HepG2 (cell line): ENCODE data around the gene PFKFB2. TPM values are rescaled to one million over a fixed set of nuclear protein-coding genes. Genes with fewer than 3 reads are reported as not detected.
A peak's percentile ranks its signal among the peaks of the same experiment; 100 is the strongest.

Source experiments
- ATAC-seq: fragments of 200-7000 bp; cut with Tn5 transposase; 3 replicates; pipeline ENCODE4 v1.9.1; 2020; ENCODE audit warnings: mild to moderate bottlenecking, moderate library complexity
- BruUV-seq: library from RNA; stranded (reverse); fragments of 400-500 nt; replicated peaks from 2 replicates; lab custom pipeline; 2021; lab: Mats Ljungman, UMichigan
- CTCF ChIA-PET: fragments of 300-600 bp; formaldehyde crosslinking; extraction: SDS; loops from one replicate; lab custom pipeline; 2021; ENCODE audit warnings: low total read pairs, inconsistent platforms, low intra/inter-chr PET ratio; lab: Yijun Ruan, JAX
- POLR2A ChIA-PET: fragments of 350-600 bp; sonication (Branson Sonifier 250); formaldehyde crosslinking; loops from one replicate; lab custom pipeline; 2020; ENCODE audit warnings: antibody characterized with exemption, inconsistent platforms; lab: Yijun Ruan, JAX
- DNase-seq: peaks from one replicate; pipeline ENCODE4 v3.0.0-alpha.2; 2015; ENCODE audit warnings: low spot score
- FAIRE-seq: peaks from 3 replicates; lab custom pipeline; 2011; peaks lifted over from hg19 to GRCh38; lab: Jason Lieb, UNC
- H2AFZ ChIP-seq: one replicate; pipeline ENCODE4 v1.6.1; 2011; ENCODE audit warnings: low read length, inconsistent platforms
- H3K27ac ChIP-seq: fragments of 300-600 bp; 3 replicates; pipeline ENCODE4 v1.8.0; 2011; ENCODE audit warnings: mixed run types, mild to moderate bottlenecking, mixed read lengths, low read length, inconsistent platforms; ENCODE audit not compliant: insufficient read depth; ENCODE audit errors: extremely low read length
- H3K27me3 ChIP-seq, 2 experiments: fragments of 200-600 bp in 1 of 2; 2 replicates in 1 of 2; 3 replicates in 1 of 2; pipeline versions ENCODE4 v1.6.0 to v1.8.0; 2011; ENCODE audit warnings: low read length in 2 of 2, mild to moderate bottlenecking in 2 of 2, moderate library complexity in 2 of 2, inconsistent platforms in 1 of 2; ENCODE audit not compliant: insufficient read depth in 2 of 2, control insufficient read depth in 1 of 2
- H3K36me3 ChIP-seq, 2 experiments: fragments of 200-600 bp in 1 of 2; replicated peaks in 1 of 2; 2 replicates in 1 of 2; 3 replicates in 1 of 2; pipeline versions ENCODE4 v1.5.1 to v1.8.0; 2011; ENCODE audit warnings: low read length in 2 of 2, inconsistent platforms in 1 of 2; ENCODE audit not compliant: insufficient read depth in 2 of 2, control insufficient read depth in 1 of 2
- H3K4me1 ChIP-seq: 2 replicates; pipeline ENCODE4 v1.5.1; 2012; ENCODE audit warnings: low read length, inconsistent platforms; ENCODE audit not compliant: insufficient read depth
- H3K4me2 ChIP-seq: 2 replicates; pipeline ENCODE4 v1.6.0; 2011; ENCODE audit warnings: low read depth, low read length, inconsistent platforms
- H3K4me3 ChIP-seq, 3 experiments: fragments of 200-600 bp in 1 of 3; sonication (generic), shearing (Covaris generic) in 1 of 3; replicated peaks in 1 of 3; 2 replicates each; pipeline ENCODE4 v1.5.1; 2011 to 2016; ENCODE audit warnings: low read length in 3 of 3, inconsistent platforms in 2 of 3, low read depth in 2 of 3, mild to moderate bottlenecking in 2 of 3, control low read depth in 1 of 3, mixed read lengths in 1 of 3; ENCODE audit not compliant: insufficient read depth in 1 of 3
- H3K79me2 ChIP-seq: one replicate; pipeline ENCODE4 v1.6.1; 2011; ENCODE audit warnings: low read length, inconsistent platforms; ENCODE audit not compliant: insufficient read depth
- H3K9ac ChIP-seq: 2 replicates; pipeline ENCODE4 v1.6.0; 2011; ENCODE audit warnings: mild to moderate bottlenecking, low read depth, low read length, inconsistent platforms; ENCODE audit not compliant: insufficient read depth
- H3K9me3 ChIP-seq: 2 replicates; pipeline ENCODE4 v1.5.1; 2012; ENCODE audit warnings: mild to moderate bottlenecking, low read length
- H4K20me1 ChIP-seq: 2 replicates; pipeline ENCODE4 v1.6.0; 2011; ENCODE audit warnings: inconsistent platforms, mild to moderate bottlenecking, low read length, moderate library complexity; ENCODE audit not compliant: insufficient read depth
- GATAD2A ChIP-seq: IDR thresholded peaks from 2 replicates; pipeline ENCODE4 v1.6.1; 2016
- NR2C2 ChIP-seq: sonication (generic); formaldehyde crosslinking; IDR thresholded peaks from 2 replicates; pipeline ENCODE4 v1.4.0; 2020; ENCODE audit warnings: missing genetic modification reagents, mild to moderate bottlenecking, moderate library complexity, borderline replicate concordance
- PHF8 ChIP-seq: sonication (generic); formaldehyde crosslinking; IDR thresholded peaks from 2 replicates; pipeline ENCODE4 v1.5.0; 2020; ENCODE audit warnings: missing genetic modification reagents
- POLR2AphosphoS2 ChIP-seq: IDR thresholded peaks from 2 replicates; pipeline ENCODE4 v1.6.1; 2011; ENCODE audit warnings: low read depth, low read length, improper control_type of control experiment
- ZNF572 ChIP-seq: sonication (generic); formaldehyde crosslinking; IDR thresholded peaks from 2 replicates; pipeline ENCODE4 v1.5.1; 2020; ENCODE audit warnings: mild to moderate bottlenecking, missing genetic modification reagents
- WGBS: methylation state at CpG from one replicate; pipeline ENCODE4 v1.1.6; 2017; ENCODE audit warnings: low lambda C conversion rate; 5-methylcytosine and 5-hydroxymethylcytosine counted together
- in situ Hi-C: cut with HindIII; loops from 2 replicates; pipeline ENCODE4 v1.10.0; 2017; ENCODE audit warnings: low pct_unique_long_range_greater_than_20kb; ENCODE audit not compliant: extremely low pct_ligation_motif_present
- intact Hi-C: fragments of 100-400 bp; cut with micrococcal nuclease; formaldehyde crosslinking; loops from one replicate; pipeline ENCODE4 v1.10.0; 2022; ENCODE audit not compliant: unreplicated experiment
- polyA plus RNA-seq, 8 experiments: library from polyadenylated mRNA; depleted of rRNA in 3 of 8; stranded (reverse) in 7 of 8; unstranded in 1 of 8; fragments of >200 nt; fragmentation: Illumina TruSeq in 4 of 8; extraction: Trizol in 4 of 8; gene quantifications; 2 replicates each; pipeline versions ENCODE4 v1.2.1 to v1.2.3, GENCODE V29; 2011 to 2016; ENCODE audit warnings: low read depth in 4 of 8, missing spikeins in 1 of 8, mixed read lengths in 1 of 8; ENCODE audit not compliant: insufficient read depth in 1 of 8
- total RNA-seq, 5 experiments: library from RNA; depleted of rRNA; stranded (reverse); fragments of >200 nt; fragmentation: Illumina TruSeq; extraction: Trizol; gene quantifications; 2 replicates each; pipeline ENCODE4 v1.2.3, GENCODE V29; 2016; ENCODE audit warnings: low read depth in 1 of 5
- TF ChIP-seq, protein P1 (sequence below): sonication (generic); formaldehyde crosslinking; IDR thresholded peaks from 2 replicates; pipeline ENCODE4 v1.4.0; 2020; ENCODE audit warnings: mild to moderate bottlenecking, missing genetic modification reagents

PFKFB2 gene
- total and polyA plus RNA-seq, 2 of the 13 experiments (the other 11 are each of a cell fraction or from before 2014, with no cell fraction given), result 4.6 to 10.6 TPM

DNA sequence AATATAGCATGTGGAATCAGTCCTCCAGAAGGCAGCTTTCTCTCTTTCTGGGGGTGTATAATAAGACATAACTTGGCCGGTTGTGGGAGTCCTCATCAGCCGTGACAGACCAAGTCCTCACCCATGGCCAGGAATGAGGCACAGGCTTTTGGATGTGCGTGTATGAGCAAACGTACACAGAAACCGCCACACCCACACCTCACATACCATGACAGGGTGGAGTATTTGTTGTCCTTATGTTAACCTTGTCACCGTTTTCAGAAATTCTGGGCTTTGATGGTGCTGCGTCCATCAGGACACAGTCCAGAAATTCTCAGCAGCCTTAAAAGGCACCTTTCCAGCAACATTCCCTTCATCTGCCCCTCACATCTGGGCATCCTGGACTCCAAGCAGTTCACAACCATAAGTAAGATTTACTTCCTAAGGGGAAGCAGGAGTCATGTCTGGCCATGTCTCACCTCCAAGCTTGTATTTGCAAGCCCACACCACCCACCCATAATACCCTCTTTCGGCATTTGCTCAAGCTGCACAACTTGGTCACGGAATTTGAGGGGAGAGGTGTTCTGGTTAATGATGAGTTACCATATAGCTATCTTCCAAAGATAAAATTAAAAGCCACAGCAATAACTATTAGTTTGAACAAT is 32.9 kb upstream of the PFKFB2 start:
- ChIA-PET CTCF (no interaction called here), POLR2A (interaction anchor here (1.5 to 3.8 kb wide), 3 partner anchors 11 to 34 kb away, joined by 3 to 22 read pairs (median 11); partner anchors contain the start of genes C1orf116 and PFKFB2)
- FAIRE-seq, result no peak
- no peak for ATAC-seq
- H4K20me1 ChIP-seq, result no peaks in the 10 kb centered on the region
- TF ChIP-seq ZNF572 (CRISPR knock-in tag) (no peak), PHF8 (CRISPR knock-in tag) (no peak), GATAD2A (CRISPR knock-in tag) (no peak), NR2C2 (CRISPR knock-in tag) (no peak), POLR2AphosphoS2 (no peak)
- TF ChIP-seq, protein P1, sequence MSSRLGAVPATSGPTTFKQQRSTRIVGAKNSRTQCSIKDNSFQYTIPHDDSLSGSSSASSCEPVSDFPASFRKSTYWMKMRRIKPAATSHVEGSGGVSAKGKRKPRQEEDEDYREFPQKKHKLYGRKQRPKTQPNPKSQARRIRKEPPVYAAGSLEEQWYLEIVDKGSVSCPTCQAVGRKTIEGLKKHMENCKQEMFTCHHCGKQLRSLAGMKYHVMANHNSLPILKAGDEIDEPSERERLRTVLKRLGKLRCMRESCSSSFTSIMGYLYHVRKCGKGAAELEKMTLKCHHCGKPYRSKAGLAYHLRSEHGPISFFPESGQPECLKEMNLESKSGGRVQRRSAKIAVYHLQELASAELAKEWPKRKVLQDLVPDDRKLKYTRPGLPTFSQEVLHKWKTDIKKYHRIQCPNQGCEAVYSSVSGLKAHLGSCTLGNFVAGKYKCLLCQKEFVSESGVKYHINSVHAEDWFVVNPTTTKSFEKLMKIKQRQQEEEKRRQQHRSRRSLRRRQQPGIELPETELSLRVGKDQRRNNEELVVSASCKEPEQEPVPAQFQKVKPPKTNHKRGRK (CRISPR knock-in tag), result no peak
- H3K9me3 ChIP-seq, result no peaks in the 10 kb centered on the region
- no peak overlapping the region for H3K4me3 ChIP-seq
- H3K27me3 ChIP-seq, result no peaks in the 10 kb centered on the region
- peak overlapping the region; percentile 54; the same call in 1 of the 2 replicates for H3K4me2 ChIP-seq
- no peak overlapping the region for H3K9ac ChIP-seq
- H3K4me1 ChIP-seq, result peaks cover 66% of the 10 kb centered on the region
- intact Hi-C loops, result no loop called here
- in situ Hi-C loops, result no loop called here
- BruUV-seq, result no TSS peak
- H3K27ac ChIP-seq, result no peak overlapping the region
- no peak overlapping the region for H2AFZ ChIP-seq
- 38% methylated on average over 8 of the region's 9 CpGs for WGBS
- no peaks in the 10 kb centered on the region for H3K36me3 ChIP-seq
- H3K79me2 ChIP-seq, result no peaks in the 10 kb centered on the region
- peak; percentile 52 for DNase-seq
